ENCODE measurements around the gene RASAL2.

Gene RASAL2

DNA sequence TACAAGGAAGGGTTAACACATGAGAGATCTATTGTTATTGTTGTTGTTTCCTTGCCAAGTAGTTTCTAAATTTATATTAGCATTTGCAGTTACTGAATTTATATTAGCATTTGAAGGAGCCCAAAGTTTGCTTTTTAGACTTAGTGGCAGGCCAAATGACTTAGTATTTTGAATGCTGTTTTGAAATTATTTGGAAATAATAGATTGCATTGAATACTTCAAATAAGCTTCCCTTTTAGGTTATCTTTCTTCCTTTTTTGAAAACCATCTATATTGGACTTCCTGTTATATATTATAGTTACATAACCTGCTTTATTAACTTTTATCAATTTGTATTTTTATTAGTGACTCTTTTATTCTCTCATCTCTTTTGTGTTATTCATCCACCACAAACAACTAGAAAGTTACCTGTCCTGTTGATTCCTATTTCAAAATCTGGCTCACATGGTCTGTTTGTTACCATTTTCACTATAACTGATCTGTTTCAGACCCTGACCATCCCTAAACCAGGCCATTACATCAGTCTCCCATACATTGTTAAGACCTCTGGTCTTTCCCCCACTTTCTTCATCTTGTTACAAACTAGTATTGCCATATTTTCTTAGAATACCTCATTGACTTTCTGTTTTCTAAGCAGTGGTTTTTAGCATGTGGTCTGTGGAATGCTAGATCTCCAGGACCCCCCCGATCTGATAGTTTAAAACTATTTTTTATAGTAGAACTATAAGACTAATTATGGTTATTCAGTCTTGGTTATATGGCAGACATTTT is 185.2 kb downstream of the RASAL2 start:
- TF ChIP-seq ZFX (IDR thresholded peaks at IDR 0.05; ENCODE audit: borderline replicate concordance) = no peak
- TF ChIP-seq, protein P1, sequence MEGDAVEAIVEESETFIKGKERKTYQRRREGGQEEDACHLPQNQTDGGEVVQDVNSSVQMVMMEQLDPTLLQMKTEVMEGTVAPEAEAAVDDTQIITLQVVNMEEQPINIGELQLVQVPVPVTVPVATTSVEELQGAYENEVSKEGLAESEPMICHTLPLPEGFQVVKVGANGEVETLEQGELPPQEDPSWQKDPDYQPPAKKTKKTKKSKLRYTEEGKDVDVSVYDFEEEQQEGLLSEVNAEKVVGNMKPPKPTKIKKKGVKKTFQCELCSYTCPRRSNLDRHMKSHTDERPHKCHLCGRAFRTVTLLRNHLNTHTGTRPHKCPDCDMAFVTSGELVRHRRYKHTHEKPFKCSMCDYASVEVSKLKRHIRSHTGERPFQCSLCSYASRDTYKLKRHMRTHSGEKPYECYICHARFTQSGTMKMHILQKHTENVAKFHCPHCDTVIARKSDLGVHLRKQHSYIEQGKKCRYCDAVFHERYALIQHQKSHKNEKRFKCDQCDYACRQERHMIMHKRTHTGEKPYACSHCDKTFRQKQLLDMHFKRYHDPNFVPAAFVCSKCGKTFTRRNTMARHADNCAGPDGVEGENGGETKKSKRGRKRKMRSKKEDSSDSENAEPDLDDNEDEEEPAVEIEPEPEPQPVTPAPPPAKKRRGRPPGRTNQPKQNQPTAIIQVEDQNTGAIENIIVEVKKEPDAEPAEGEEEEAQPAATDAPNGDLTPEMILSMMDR (IDR thresholded peaks at IDR 0.05) = no peak
- no peak overlapping the region for H3K27ac ChIP-seq

DNA sequence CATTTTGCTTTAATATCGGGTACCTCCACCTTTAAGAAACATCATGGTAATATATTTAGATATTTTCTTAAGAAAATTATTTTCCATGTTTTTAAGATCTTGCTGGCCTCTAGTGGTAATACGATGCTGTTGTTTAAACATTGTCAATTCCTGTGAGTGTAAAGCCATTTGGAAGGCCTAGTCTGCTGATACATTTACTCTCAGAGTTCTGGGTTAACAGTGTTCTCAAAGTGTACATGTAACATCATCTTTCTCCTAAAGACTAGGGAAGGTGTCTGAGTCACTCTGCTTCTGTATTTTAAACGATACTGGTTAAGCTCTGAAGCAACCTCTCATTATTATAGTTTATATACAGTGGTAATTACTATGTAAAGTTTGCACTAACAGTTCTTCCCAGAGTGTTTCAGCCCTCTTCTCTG is 189.1 kb downstream of the RASAL2 start:
- TF ChIP-seq, protein P1 (IDR thresholded peaks at IDR 0.05) = peak; percentile 79
- TF ChIP-seq ZFX (IDR thresholded peaks at IDR 0.05; ENCODE audit: borderline replicate concordance) = no peak
- H3K27ac ChIP-seq = no peak overlapping the region

DNA sequence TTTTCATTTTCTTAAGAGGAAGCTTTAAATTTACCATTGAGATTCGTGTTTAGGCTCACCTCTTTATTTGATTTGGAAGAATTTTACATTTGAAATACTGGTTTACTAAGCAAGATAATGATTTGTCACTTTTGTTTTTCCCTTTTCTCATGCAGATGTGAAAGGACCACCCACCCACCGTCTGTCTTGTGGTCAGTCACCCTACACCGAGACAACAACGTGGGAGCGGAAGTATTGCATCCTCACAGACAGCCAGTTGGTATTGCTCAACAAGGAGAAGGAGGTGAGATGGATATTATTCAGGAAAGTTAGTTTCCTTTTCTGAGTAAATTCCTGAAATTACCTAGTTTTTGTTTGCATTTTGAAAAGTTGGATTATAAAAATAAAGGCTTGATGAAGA is 189.5 kb downstream of the RASAL2 start:
- TF ChIP-seq ZFX (IDR thresholded peaks at IDR 0.05; ENCODE audit: borderline replicate concordance) = no peak
- TF ChIP-seq, protein P1 (IDR thresholded peaks at IDR 0.05) = no peak
- H3K27ac ChIP-seq = no peak overlapping the region

DNA sequence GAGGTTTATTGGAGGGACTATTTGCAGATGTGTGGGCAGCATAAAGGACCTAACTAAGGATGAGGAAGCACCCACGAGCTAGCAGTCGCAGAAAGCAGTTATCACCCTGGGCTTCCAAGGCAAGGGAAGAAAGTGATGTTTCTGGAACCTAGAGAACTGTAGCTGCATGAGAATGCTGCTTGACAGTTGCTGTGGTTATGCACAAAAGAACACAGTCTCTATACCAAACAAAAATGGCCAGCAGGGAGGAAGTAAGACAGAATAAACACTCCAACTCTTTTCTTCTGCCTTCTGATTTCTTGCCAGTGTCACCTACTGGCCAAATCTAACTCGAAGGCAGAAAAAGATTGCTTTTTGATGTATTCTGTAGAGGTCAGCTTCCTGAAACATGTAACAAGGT is 190.2 kb downstream of the RASAL2 start:
- H3K27ac ChIP-seq = no peak overlapping the region
- TF ChIP-seq, protein P1 (IDR thresholded peaks at IDR 0.05) = no peak
- no peak for TF ChIP-seq ZFX (IDR thresholded peaks at IDR 0.05; ENCODE audit: borderline replicate concordance)

DNA sequence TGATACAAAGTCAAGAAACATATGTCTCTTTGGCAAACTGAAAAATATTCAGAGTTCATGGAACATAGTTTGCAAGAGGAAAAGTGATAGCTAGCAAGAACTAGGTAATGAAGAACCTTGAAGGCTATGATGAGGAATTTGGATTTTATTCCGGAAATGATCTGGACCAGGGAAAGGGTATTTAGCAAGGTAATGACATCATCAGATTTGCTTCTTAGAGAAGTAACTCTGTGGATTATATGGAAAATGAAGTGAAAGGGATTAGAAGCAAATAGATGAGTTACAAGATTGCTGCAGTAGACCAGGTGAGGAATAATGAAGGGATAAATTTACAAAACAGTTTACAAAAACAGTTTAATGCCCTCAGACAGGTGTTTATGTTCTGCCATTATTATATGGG is 197.3 kb downstream of the RASAL2 start:
- TF ChIP-seq ZFX (IDR thresholded peaks at IDR 0.05; ENCODE audit: borderline replicate concordance) = no peak
- TF ChIP-seq, protein P1 (IDR thresholded peaks at IDR 0.05) = no peak

DNA sequence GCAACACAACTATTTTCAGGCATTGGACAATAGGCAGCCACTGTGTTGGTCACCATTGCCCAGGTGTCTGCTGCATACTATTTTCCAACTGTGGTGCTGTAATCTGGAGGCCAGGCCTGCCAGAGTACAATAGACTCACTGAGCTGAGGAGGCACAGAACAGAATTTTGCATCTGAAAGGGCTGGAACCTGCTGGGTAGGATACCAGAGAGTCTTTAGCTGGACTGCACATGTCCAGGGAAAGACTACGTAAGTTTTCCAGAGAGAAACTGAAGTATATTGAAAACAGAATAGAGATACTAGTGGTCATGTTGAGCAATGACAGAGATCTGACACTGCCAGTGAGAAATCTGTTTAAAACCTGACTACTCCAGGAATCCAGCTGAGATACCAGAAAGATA is 200.8 kb downstream of the RASAL2 start:
- TF ChIP-seq, protein P1 (IDR thresholded peaks at IDR 0.05) = 0 out of 2 replicates have a peak, but pooled peaks have one; percentile 5
- TF ChIP-seq ZFX (IDR thresholded peaks at IDR 0.05; ENCODE audit: borderline replicate concordance) = no peak
- H3K27ac ChIP-seq = no peak overlapping the region

More for the DNA sequence above, 197.3 kb downstream of the RASAL2 start:
- H3K27ac ChIP-seq = no peak overlapping the region

DNA sequence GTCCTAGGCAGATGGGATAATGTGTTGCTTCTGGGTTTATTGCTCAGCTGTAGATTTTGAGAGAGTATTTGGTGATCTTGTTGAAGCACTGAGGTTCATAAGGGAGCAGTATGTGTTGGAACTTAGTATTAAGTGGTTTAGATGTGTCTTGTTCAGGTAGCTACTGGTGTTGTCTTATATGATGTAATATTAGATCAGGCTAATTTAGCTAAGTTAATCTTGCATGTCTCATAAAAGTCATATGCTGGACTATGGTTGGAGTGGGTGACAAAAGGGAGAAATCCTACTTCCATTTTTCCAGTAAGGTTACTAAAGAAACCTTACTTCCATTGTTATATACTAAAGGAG is 206.4 kb downstream of the RASAL2 start:
- no peak overlapping the region for H3K27ac ChIP-seq
- TF ChIP-seq, protein P1 (IDR thresholded peaks at IDR 0.05) = no peak
- TF ChIP-seq ZFX (IDR thresholded peaks at IDR 0.05; ENCODE audit: borderline replicate concordance) = no peak

Measured in 22Rv1 (cell line).